ENCODE data around the gene ATF7IP.
A peak's percentile ranks its signal among the peaks of the same experiment; 100 is the strongest.

ATF7IP gene

DNA sequence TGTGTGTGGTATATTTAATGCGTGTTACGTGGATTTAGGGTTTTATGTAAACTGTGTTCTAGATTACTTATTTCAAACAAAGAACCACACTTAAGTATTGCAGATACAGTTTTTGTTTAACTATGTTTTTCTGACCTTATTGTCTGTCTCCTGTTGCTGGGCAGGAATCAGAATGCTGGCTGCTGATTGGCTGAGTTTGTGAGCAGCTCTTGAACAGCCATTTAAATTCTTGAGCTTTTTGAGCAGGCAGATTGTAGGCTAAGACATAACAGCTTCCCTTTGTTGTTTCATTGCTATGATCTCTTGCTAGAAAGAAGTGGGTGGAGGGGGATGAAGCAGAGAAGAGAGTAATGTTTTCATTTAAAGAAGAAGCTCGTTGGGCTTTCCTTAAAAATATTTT, 52.2 kb downstream of the ATF7IP start:
- peak; percentile 45 to 75 for DNase-seq

DNA sequence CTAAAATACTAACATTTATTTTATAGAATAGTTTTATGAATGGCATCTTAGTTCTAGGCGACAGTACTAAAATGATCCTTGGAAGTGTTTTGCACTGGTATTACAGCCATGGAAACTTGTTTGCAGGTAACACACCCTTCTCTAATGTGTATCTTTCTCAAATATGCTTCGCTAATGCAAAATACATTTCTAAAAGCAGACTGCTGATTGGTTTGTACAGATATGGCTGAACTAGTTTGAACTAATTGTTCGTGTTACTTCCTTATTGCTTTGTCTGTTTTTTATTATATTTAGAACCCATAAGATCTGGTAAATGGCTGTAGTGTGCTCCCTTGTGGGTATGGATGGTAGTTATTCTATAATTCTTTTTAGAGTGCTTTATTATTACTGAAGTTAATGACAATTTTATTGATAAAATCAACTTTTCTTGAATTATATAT, 53.0 kb downstream of the ATF7IP start:
- peak in 1 of 2 donors; percentile 60 for DNase-seq

DNA sequence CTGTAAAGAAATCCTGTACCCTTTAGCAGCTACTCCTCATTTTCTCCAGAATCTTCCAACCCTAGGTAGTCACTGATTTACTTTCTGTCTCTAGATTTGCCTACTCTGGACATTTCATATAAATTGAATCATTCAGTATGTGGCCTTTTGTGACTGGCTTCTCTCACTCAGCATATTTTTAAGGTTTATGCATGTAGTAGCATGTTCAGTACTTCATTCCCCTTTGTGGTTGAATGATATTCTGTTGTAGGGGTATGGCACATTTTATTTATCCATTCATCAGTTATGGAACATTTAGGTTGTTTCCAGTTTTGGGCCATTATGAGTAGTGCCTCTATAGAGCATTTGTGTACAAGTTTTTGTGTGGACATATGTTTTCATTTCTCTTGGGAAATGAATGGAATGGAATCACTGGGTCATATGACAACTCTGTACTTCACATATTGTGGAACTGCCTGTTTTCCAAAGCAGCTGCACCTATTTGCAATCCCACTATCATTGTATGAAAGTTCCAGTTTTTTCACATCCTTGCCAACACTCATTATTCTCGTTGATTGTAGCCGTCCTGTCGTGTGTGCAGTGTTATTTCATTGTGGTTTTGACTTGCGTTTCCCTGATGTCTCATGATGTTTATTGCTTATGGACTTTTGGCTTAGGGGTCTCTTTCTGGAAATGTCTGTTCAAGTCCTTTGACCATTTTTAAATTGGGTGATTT, 57.2 kb downstream of the ATF7IP start:
- no peak for DNase-seq

DNA sequence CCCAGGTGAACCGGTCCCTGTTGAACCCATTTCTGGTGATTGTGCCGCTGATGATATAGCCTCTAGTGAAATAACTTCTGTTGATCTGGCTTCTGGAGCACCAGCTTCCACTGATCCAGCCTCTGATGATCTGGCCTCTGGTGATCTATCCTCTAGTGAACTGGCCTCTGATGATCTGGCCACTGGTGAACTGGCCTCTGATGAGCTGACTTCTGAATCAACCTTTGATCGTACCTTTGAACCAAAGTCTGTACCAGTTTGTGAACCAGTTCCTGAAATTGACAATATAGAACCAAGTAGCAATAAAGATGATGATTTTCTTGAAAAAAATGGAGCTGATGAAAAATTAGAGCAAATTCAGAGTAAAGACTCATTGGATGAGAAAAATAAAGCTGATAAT, 59.1 kb downstream of the ATF7IP start:
- no peak for DNase-seq

DNA sequence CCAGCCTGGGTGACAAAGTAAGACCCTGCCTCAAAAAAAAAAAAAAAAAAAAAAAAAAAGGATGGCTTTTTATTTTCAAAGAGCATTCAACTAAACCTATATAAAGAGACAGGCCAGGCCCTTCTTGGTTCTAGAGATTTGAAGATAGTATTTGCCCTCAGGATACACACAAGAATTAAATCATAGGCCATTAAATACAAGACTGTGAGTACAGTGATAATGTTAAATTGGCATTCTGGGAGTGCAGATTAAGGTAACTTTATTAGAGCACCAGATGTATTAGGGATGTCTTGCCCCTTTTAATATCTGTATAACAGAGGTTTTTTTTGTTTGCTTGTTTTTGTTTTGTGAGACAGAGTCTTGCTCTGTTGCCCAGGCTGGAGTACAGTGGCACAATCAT, 61.3 kb downstream of the ATF7IP start:
- DNase-seq: no peak

DNA sequence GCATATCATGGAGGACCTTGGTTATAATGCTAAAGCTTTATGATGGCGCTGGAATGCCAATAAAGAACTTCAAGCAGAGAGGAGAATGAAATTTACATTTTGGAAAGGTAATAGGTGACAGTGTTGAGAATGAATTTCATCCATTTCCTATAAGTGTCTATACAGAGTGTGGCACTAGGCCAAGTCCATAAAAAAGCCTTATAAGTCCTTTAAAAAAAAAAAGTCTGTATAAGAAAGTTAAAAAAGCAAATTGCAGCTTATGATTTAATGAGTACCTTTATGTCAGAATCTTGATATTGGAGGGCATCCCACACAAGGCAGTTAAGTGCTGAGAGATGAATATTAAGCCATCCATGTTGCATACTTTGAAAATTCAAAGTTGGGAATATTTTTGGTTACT, 62.4 kb downstream of the ATF7IP start:
- DNase-seq: no peak

DNA sequence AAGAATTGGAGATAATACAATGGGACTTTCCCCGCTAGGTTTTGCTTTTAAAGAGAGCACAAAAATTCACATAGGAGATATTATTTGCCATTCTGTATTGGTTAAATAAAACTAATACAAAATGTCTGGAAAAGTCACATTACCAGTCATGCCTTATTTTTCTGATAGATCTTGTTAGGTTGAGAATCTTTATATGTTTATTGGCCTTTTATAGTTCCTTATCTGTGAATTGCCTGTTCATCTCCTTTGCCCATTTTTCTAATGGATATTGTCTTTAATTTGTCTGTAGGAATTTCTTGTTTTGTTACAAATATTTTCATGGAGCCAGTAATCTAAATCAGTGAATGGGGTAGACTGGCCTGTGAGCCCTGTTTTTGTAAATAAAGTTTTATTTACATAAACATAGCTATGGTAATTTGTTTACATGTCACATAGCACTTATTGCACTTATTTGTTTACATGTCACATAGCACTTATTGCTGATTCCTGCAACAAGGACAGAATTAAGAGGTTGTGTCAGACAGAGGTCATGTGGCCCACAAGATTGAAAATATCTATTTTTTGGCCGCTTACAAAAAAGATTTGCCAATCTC, 65.0 kb downstream of the ATF7IP start:
- no peak for DNase-seq

DNA sequence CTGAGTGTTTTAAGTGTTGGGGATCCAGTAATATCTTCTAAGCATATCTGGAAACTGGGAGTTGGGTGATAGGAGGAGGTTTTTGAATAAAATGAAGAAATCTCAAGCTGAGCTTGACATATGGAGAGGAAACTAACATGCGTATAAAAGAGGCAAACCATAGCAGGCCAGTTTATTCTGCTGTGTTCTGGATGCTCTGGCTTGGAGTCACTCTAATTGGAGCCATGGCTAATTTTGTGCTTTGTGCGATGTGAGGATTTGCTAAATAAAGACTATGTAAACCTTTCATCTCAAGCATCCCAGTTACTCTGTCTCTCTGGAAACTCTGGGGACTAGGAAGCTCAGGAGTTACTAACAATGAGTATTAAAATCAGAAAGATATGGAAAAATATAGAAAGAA, 66.5 kb downstream of the ATF7IP start:
- peak in 1 of 2 donors; percentile 4 for DNase-seq

DNA sequence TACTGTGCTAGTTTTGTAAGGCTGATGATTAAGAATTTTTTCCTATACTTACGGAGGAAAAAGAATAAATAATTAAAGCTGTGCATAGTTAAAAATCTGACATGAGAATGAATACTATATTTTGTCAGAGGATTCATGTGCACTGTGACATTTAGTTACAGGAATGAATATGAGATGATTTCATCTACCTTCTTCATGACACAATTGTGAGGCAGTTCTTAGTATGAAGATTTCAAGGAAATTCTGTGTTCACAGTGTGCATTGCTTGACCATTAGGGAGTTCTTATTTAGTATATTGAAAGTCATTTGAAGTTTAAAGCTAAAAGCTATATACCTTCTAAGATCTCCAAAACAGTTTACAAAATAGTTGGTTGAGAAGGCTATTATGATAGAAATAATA, 70.1 kb downstream of the ATF7IP start:
- no peak for DNase-seq

DNA sequence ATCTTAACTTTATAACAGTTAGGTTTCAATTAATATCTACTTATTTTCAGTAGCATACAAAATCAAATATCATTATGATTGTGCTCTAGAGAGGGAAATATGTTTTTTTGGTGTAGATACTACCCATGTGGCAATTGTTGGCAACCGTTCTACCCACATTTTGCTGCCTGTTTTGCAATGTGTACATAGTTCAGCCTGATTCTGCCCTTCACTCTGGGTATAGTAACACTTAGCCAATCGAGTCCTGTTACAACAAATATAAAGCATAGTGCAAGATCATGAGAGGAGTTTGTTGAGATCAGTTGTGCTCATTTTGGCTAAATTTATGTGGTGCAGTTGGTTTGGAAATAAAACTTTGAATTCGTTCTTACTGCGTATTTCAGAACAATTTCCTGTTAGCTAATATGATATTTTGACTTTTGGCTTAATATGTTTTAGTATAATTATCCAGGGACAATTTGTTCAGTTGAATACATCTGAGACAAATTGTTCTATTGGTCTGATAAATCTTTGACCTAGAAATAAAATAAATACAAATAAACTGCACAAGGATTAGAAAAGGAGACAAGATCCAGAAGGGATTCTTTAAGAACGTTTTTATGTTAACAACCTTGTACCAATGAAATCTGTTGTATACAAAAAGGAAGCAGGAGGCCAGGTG, 76.9 kb downstream of the ATF7IP start:
- DNase-seq: no peak

DNA sequence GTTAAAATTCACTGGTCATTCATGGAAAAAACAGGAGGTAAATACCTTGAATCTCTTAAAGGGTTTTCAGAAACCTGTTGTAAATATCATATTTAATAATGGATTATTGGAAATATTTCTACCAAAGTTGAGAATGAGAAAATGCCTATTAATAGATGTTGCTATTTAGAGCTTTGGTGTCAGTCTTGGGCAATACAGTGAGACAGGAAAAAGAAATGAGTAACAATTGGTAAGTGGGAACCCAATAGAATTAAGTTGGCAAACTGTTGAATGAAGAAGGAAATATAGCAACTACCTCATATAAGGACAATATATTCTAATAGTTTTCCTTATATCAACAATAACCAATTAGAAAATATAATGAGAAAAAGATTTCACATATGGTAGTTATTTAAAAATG, 78.0 kb downstream of the ATF7IP start:
- no peak for DNase-seq

DNA sequence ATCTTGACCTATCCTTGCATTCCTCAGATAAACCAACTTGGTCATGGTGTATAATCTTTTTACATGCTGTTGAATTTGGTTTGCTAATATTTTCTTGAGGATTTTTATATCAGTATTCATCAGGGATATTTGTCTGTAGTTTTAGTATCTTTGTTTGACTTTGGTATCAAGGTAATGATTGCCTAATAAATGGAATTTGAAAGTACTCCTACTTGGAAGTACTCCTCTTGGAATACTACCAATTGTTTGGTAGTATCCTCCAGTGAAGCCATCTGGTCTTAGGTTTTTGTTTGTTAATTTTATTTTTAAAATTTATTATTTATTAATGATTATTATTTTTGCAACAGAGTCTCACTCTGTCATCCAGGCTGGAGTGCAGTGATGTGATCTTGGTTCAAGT, 85.0 kb downstream of the ATF7IP start:
- DNase-seq: no peak

DNA sequence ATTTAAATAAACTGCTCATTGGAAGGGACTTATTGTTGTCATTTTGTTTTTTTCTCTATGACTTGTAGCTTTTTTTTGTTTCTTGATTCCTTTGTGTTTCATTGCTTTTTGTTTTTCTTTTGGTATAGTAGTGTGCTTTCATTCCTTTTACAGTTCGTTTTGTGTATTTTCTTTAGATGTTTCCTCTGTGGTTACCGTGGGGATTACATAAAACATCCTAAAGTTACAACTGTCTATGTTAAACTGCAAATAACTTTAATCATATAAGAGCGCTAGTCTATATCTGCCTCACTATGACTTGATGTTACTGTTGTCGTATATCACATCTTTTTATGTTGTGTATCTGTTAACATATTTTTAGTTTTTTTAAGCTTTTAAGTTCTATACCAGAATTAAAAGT, 86.9 kb downstream of the ATF7IP start:
- no peak for DNase-seq

DNA sequence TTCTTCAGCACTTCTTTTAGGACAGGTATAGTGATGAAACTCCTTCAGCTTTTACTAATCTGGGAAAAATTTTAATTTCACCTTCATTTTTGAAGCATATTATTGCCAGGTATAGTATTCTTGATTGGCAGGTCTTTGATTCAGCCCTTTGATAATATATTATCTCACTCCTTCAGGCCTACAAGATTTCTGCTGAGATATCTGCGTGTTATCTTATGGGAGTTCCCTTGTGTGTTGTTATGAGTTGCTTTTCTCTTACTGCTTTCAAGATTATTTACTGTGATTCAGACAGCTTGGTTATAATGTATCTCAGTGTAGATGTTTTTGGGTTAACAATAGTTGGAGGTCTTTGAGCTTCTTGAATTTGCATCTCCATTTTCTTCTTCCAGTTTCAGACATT, 87.4 kb downstream of the ATF7IP start:
- DNase-seq: no peak

DNA sequence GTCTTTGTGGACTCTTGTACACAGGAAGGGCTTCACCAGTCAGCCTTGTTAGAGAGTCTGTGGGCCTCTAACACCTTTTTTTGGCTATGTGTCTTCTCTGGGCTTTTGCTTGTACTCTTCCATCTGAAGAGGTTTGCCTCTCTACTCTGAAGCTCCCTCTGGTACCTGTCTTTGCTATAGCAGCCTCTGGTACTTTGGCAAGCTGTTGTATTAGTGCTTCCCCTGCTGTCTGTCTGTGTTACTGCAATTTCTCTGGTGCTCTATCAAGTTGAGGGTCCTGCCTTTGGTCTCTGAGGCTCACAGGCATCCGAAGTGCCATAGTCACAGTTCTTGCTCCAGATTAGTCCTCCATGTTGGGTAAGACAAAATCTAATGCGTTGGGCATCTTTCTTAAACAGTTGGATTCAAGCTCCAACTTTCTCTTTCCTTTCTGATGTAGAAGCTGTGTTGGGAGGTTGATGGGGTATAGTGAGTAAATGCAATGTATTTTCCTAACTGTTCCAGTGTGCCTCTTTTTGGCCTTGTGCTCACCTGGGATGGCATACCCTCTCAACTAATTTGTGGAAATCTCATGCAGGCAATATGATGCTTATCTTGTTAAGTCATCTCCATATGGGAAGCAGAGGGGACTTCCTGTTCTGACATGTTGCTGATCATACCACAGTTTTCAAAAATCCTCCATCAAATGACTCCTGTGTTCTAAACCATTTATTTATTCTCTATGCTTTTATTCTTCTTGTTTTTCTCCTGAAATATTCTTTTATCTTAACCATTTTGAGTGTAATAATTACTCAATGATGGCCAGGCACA, 88.8 kb downstream of the ATF7IP start:
- no peak for DNase-seq

DNA sequence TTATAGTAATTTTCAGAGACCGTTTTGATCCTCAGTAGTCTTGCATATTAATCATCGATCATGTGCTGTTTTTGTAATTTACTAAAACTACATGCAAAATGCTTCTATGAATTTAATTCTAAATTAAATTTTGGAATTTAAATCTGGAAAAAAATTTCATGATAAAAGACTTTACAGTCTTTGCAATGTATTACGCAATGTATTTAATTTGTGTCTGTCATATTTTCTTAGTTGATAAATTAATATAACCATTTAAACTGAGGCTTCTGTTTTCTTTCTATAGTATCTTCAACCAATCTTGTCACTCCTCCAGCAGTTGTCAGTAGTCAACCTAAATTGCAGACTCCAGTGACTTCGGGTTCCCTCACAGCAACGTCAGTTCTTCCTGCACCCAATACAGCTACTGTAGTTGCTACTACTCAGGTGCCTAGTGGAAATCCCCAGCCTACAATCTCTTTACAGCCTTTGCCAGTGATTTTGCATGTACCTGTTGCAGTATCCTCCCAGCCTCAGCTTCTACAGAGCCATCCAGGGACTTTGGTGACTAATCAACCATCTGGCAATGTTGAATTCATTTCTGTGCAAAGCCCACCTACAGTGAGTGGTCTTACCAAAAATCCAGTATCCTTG, 94.8 kb downstream of the ATF7IP start:
- no peak for DNase-seq

DNA sequence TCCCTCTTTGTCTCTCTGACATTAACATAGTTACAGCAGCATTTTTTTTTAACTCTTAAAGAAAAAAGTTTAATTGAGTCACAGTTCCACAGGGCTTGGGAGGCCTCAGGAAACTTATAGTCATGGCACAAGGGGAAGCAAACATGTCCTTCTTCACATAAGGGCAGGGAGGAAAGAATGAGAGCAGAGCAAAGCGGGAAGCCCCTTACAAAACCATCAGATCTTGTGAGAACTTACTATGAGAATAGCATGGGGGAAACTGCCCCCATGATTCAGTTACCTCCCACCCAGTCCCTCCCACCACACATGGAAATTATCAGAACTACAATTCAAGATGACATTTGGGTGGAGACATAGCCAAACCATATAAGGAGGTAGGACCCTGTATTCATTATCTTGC, 106.0 kb downstream of the ATF7IP start:
- DNase-seq: no peak

DNA sequence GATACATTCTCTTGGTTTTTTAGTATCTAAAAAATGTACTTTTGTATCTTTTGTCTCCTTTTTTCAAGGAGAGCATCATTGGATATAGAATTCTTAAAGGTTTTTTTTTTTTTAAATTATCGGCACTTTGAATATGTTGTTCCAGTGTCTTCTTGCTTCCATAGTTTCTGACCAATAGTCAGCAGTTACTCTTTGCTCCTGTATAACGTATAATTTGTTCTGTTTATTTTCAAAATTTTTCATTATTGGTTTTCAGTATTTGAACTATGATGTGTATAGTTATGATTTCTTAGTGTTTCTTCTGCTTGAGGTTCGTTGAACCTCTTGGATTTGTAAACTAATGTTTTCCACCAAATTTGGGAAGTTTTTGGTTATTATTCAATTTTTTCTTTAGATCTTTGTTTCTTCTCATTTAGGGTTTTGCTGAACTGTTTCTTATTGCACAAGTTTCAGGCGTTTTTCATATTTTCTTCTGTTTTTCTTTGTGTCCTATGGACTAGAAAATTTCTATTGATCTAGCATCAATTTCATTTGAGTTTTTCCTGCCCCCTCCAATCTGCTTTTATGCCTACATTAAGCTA, 108.3 kb downstream of the ATF7IP start:
- no peak for DNase-seq

DNA sequence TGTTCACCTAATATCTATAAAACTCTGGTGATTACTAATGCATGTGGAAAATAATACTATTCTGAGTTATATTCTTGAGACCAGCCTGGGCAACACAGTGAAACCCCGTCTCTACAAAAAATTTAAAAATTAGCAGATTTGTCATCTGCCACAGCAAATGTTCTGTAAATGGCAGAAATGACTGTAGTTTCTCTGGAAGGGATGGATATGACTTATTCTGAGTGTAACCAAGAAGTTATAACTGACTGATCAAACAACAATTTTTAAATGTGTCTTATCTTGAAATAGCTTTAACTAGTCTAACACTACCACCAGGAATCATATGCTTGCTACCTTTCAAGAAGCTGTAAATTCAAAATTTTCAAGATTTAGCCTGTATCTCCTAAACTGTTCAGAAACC, 113.5 kb downstream of the ATF7IP start:
- DNase-seq: no peak

DNA sequence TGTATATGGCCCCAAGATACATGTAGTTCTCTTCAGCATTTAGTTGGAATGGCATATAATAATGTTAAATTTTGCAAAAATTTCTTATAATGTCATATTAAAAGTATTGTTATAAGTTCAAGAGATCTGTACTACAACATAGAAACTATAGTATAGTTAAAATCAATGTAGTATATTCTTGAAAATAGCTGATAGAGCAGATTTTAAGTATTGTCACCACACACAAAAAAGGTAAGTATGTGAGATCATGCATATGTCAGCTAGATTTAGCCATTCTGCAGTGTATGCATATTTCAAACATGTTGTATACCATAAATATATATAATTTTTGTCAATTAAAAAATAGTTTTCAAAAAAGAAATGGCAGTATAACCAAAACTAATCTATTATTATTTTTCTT, 115.7 kb downstream of the ATF7IP start:
- no peak for DNase-seq

DNA sequence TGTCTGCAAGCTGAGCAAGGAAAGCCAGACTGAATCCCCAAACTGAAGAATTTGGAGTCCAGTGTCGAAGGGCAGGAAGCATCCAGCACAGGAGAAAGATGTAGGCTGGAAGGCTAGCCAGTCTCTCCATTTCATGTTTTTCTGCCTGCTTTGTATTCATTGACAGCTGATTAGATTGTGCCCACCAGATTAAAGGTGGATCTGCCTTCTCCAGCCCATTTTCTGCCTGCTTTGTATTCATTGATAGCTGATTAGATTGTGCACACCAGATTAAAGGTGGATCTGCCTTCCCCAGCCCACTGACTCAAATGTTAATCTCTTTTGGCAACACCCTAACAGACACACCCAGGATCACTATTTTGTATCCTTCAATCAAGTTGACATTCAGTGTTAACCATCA, 116.9 kb downstream of the ATF7IP start:
- no peak for DNase-seq

DNA sequence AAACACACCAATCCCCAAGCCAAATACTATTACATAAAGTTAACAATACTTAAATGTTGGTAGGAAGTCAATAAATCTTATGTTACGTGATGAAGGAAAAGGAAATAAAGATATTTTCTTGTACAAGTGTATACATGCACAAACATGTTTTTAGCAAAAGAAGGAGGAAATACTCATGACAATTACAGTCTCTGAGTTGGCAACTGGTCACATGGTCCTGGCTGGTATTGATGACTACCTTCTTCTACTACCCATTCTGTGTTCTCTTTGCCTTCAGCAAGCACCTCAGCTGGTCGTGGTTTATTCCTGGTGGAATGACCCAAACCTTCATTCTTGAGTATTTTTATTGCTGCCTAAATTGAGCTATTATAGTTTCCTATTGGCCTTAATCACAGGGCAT, 117.4 kb downstream of the ATF7IP start:
- no peak for DNase-seq

DNA sequence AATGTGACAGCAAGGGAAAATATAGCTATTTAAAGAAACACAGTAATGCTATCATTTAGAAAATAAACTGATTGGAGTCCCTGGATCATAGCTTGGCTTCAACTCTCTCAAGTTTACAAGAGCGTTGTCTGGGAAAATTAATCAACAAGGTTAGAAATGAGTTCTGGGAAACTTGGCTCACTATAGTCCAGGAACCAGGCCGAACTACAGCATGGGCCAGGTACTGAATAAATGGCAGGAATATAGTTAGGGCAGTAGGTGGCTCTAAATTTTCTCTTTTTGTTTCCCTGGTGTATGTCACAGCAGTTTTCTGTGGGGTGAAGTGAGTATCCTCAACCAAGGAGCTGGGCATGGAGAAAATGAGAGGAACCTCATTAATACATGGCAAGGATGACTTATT, 129.8 kb downstream of the ATF7IP start:
- no peak for DNase-seq

Data from hippocampal formation (tissue), 2 donors.